Ovary (tissue), 3 donors: ENCODE results near the gene HS6ST2.

Experiments
- CTCF ChIP-seq, 3 donors: fragments of 450-650 bp in 2 of 3; fragments of 200-600 bp in 1 of 3; IDR thresholded peaks; one replicate each; pipeline versions ENCODE4 v1.5.1 to v1.8.0; 2016 to 2022; ENCODE audit warnings: antibody characterized with exemption in 3 of 3, mild to moderate bottlenecking in 1 of 3
- EP300 ChIP-seq: sonication (generic); formaldehyde crosslinking; IDR thresholded peaks from one replicate; pipeline ENCODE4 v1.6.1; 2017; ENCODE audit warnings: antibody characterized with exemption
- POLR2A ChIP-seq: fragments of 450-650 bp; IDR thresholded peaks from one replicate; pipeline ENCODE4 v1.6.1; 2017; ENCODE audit warnings: antibody characterized with exemption, mild to moderate bottlenecking, moderate library complexity
- donor health status: DM: no; HTN: no; CAD: no.

- TF ChIP-seq EP300 (no peak), CTCF (IDR thresholded peaks at IDR 0.05) (no peak), POLR2A (no peak)
These were observed 138.6 kb downstream of the HS6ST2 start for GRCh38 chrX:132819711-132820264.
